Measurements from ENCODE around the gene BTF3.

The BTF3 gene

GRCh38 chr5:73513996-73514395 lies 15.8 kb downstream of the BTF3 start:
- H3K9ac ChIP-seq (ENCODE audit: low read length), result no peak overlapping the region
- H3K9me2 ChIP-seq (replicated peaks; ENCODE audit: insufficient read depth, low read length), result no peaks in the 10 kb centered on the region
- H3K79me2 ChIP-seq (ENCODE audit: low read length), result no peaks in the 10 kb centered on the region
- H3K4me1 ChIP-seq (ENCODE audit: low read length), result no peaks in the 10 kb centered on the region
- no peak overlapping the region for H3K27ac ChIP-seq (ENCODE audit: low read length)
- no peak for DNase-seq
- H2AFZ ChIP-seq (ENCODE audit: low read length), result no peak overlapping the region
- no peak overlapping the region for H3K4me2 ChIP-seq (ENCODE audit: low read depth, low read length)
- no peaks in the 10 kb centered on the region for H3K36me3 ChIP-seq (replicated peaks; ENCODE audit: insufficient read depth, low read length)
- H3F3A ChIP-seq (ENCODE audit: insufficient read depth, low read length), result no peaks in the 10 kb centered on the region
- H3K27me3 ChIP-seq (replicated peaks; ENCODE audit: insufficient read depth, low read length), result no peaks in the 10 kb centered on the region
- H3K4me3 ChIP-seq (ENCODE audit: low read length), result no peak overlapping the region
- no peaks in the 10 kb centered on the region for H4K20me1 ChIP-seq (ENCODE audit: insufficient read depth, low read length)
- TF ChIP-seq CTCF (IDR thresholded peaks at IDR 0.05; ENCODE audit: low read length) (no peak), EZH2 (optimal IDR thresholded peaks at IDR 0.05; ENCODE audit: low read depth, low read length) (no peak), EZH2phosphoT487 (IDR thresholded peaks at IDR 0.05; ENCODE audit: low read length) (no peak)
- H3K9me3 ChIP-seq (replicated peaks; ENCODE audit: insufficient read depth, low read length), result no peaks in the 10 kb centered on the region

- Histone ChIP-seq H3F3A (ENCODE audit: insufficient read depth, low read length) (no peaks in the 10 kb centered on the region), H4K20me1 (ENCODE audit: insufficient read depth, low read length) (no peaks in the 10 kb centered on the region), H2AFZ (ENCODE audit: low read length) (no peak overlapping the region), H3K4me1 (ENCODE audit: low read length) (no peaks in the 10 kb centered on the region), H3K4me3 (ENCODE audit: low read length) (no peak overlapping the region), H3K79me2 (ENCODE audit: low read length) (no peaks in the 10 kb centered on the region), H3K4me2 (ENCODE audit: low read depth, low read length) (no peak overlapping the region), H3K27me3 (replicated peaks; ENCODE audit: insufficient read depth, low read length) (no peaks in the 10 kb centered on the region), H3K9ac (ENCODE audit: low read length) (no peak overlapping the region), H3K36me3 (replicated peaks; ENCODE audit: insufficient read depth, low read length) (no peaks in the 10 kb centered on the region), H3K27ac (ENCODE audit: low read length) (no peak overlapping the region), H3K9me3 (replicated peaks; ENCODE audit: insufficient read depth, low read length) (no peaks in the 10 kb centered on the region), H3K9me2 (replicated peaks; ENCODE audit: insufficient read depth, low read length) (no peaks in the 10 kb centered on the region)
- TF ChIP-seq EZH2phosphoT487 (IDR thresholded peaks at IDR 0.05; ENCODE audit: low read length) (no peak), EZH2 (optimal IDR thresholded peaks at IDR 0.05; ENCODE audit: low read depth, low read length) (no peak)
- DNase-seq, result no peak
Observed at GRCh38 chr5:73514418-73514817, 16.2 kb downstream of the BTF3 start.

- TF ChIP-seq CTCF (IDR thresholded peaks at IDR 0.05; ENCODE audit: low read length) (no peak), EZH2phosphoT487 (IDR thresholded peaks at IDR 0.05; ENCODE audit: low read length) (no peak), EZH2 (optimal IDR thresholded peaks at IDR 0.05; ENCODE audit: low read depth, low read length) (no peak)
- no peak overlapping the region for H3K4me2 ChIP-seq (ENCODE audit: low read depth, low read length)
- no peaks in the 10 kb centered on the region for H3K79me2 ChIP-seq (ENCODE audit: low read length)
- H3K27ac ChIP-seq (ENCODE audit: low read length), result no peak overlapping the region
- H3F3A ChIP-seq (ENCODE audit: insufficient read depth, low read length), result no peaks in the 10 kb centered on the region
- H3K9ac ChIP-seq (ENCODE audit: low read length), result no peak overlapping the region
- no peaks in the 10 kb centered on the region for H3K36me3 ChIP-seq (replicated peaks; ENCODE audit: insufficient read depth, low read length)
- no peak overlapping the region for H2AFZ ChIP-seq (ENCODE audit: low read length)
- H3K9me3 ChIP-seq (replicated peaks; ENCODE audit: insufficient read depth, low read length), result no peaks in the 10 kb centered on the region
- no peaks in the 10 kb centered on the region for H3K27me3 ChIP-seq (replicated peaks; ENCODE audit: insufficient read depth, low read length)
- no peaks in the 10 kb centered on the region for H4K20me1 ChIP-seq (ENCODE audit: insufficient read depth, low read length)
- DNase-seq, result no peak
- H3K4me1 ChIP-seq (ENCODE audit: low read length), result no peaks in the 10 kb centered on the region
- no peak overlapping the region for H3K4me3 ChIP-seq (ENCODE audit: low read length)
- no peaks in the 10 kb centered on the region for H3K9me2 ChIP-seq (replicated peaks; ENCODE audit: insufficient read depth, low read length)
Observed at GRCh38 chr5:73515232-73515631, 17.0 kb downstream of the BTF3 start.

GRCh38 chr5:73519531-73520283 lies 21.5 kb downstream of the BTF3 start:
- Histone ChIP-seq H3K4me1 (ENCODE audit: low read length) (no peaks in the 10 kb centered on the region), H3F3A (ENCODE audit: insufficient read depth, low read length) (no peaks in the 10 kb centered on the region), H4K20me1 (ENCODE audit: insufficient read depth, low read length) (no peaks in the 10 kb centered on the region), H3K27ac (ENCODE audit: low read length) (no peak overlapping the region), H2AFZ (ENCODE audit: low read length) (peak overlapping the region; percentile 41; the same call in 1 of the 2 replicates), H3K27me3 (replicated peaks; ENCODE audit: insufficient read depth, low read length) (no peaks in the 10 kb centered on the region), H3K4me3 (ENCODE audit: low read length) (no peak overlapping the region), H3K36me3 (replicated peaks; ENCODE audit: insufficient read depth, low read length) (no peaks in the 10 kb centered on the region), H3K9ac (ENCODE audit: low read length) (no peak overlapping the region), H3K4me2 (ENCODE audit: low read depth, low read length) (no peak overlapping the region), H3K9me2 (replicated peaks; ENCODE audit: insufficient read depth, low read length) (no peaks in the 10 kb centered on the region), H3K9me3 (replicated peaks; ENCODE audit: insufficient read depth, low read length) (no peaks in the 10 kb centered on the region), H3K79me2 (ENCODE audit: low read length) (no peaks in the 10 kb centered on the region)
- peak; percentile 78 for TF ChIP-seq CTCF (IDR thresholded peaks at IDR 0.05; ENCODE audit: low read length)
- no peak for TF ChIP-seq EZH2phosphoT487 (IDR thresholded peaks at IDR 0.05; ENCODE audit: low read length)
- DNase-seq, result peak; percentile 84
